Natural killer cell treated with Interleukin-12 subunit alpha and Interleukin-12 subunit beta and Interleukin-15 and Interleukin-18, amount 100 ng/mL, for 72 hours (primary cell): ENCODE measurements around the gene ROM1. TPM values are rescaled to one million over a fixed set of nuclear protein-coding genes. Genes with fewer than 3 reads are reported as not detected.
"Not testable (repeated sequence)": the region's sequence is repeated elsewhere in the genome, so short reads cannot be mapped to it uniquely, and the experiment has no call there.

Source experiments
- ATAC-seq, 2 donors: fragments of 150-1000 bp; cut with Tn5 transposase in 1 of 2; sonication (Bioruptor Pico), chemical (Tn5 transposase) in 1 of 2; 2 replicates each; pipeline ENCODE4 v1.10.0; 2021
- DNase-seq: peaks from one replicate; pipeline ENCODE4 v3.0.0; 2022; ENCODE audit warnings: low spot score
- H3K27ac Mint-ChIP-seq, 2 donors: 1 replicate in 1 of 2; 2 replicates in 1 of 2; pipeline ENCODE4 v1.8.0; 2022; ENCODE audit warnings: mixed read lengths in 2 of 2, mild to moderate bottlenecking in 1 of 2, moderate library complexity in 1 of 2
- H3K27me3 Mint-ChIP-seq, 2 donors: 1 replicate in 1 of 2; 2 replicates in 1 of 2; pipeline ENCODE4 v1.8.0; 2022; ENCODE audit warnings: mixed read lengths in 2 of 2
- H3K36me3 Mint-ChIP-seq: one replicate; pipeline ENCODE4 v1.8.0; 2022; ENCODE audit warnings: mixed read lengths
- H3K4me1 Mint-ChIP-seq, 2 donors: 1 replicate in 1 of 2; 2 replicates in 1 of 2; pipeline ENCODE4 v1.8.0; 2022; ENCODE audit warnings: low read depth in 2 of 2, mixed read lengths in 2 of 2, mild to moderate bottlenecking in 1 of 2
- H3K4me3 Mint-ChIP-seq: one replicate; pipeline ENCODE4 v1.8.0; 2022; ENCODE audit warnings: mixed read lengths
- H3K9me3 Mint-ChIP-seq: 2 replicates; pipeline ENCODE4 v1.8.0; 2022; ENCODE audit warnings: mixed read lengths
- total RNA-seq, 2 donors: library from RNA; stranded (reverse); gene quantifications; one replicate each; pipeline ENCODE4 v1.2.3, GENCODE V29; 2022

ROM1 gene
- total RNA-seq, 2 donors from 2014 or later = 4.5 to 4.6 TPM

DNA sequence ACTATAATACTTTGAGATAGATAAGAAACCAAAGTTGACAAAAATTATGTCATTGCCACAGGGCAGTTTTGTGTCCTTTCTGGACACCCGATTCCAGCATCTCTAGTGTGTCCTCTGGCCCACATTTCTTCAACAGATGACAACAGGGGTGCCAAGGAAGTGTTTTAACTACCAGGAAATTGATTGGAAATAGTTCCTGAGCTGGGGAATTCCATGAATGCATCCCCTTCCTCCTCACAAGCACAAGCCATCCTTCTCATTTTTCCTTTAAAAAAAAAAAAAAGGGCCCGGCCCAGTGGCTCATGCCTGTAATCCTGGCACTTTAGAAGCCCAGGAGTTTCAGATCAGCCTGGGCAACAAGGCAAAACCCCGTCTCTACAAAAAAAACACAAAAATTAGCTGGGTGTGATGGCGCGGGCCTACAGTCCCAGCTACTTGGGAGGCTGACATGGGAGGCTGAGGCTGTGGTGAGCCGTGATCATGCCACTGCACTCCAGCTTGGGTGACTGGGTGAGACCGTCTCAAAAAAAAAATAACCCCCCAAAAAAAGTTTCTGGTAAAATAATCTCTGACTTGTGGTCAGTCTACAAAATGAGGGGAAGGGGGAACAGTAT, 9.5 kb downstream of the ROM1 start:
- H3K9me3 Mint-ChIP-seq = no peaks in the 10 kb centered on the region
- DNase-seq = no peak
- H3K4me3 Mint-ChIP-seq = peak overlapping the region; percentile 100
- peaks cover 18% of the 10 kb centered on the region for H3K36me3 Mint-ChIP-seq
- no peaks in the 10 kb centered on the region for H3K27me3 Mint-ChIP-seq
- no peak for ATAC-seq
- H3K4me1 Mint-ChIP-seq = peaks cover 17 to 20% of the 10 kb centered on the region in 2 donors
- peak overlapping the region; percentile 96 to 99 for H3K27ac Mint-ChIP-seq

- H3K36me3 Mint-ChIP-seq = peaks cover 30% of the 10 kb centered on the region
- DNase-seq (no peak), ATAC-seq (no peak)
- peak overlapping the region in 1 of 2 donors; percentile 43 for H3K27ac Mint-ChIP-seq
- peaks cover 0 to 10% of the 10 kb centered on the region in 2 donors for H3K4me1 Mint-ChIP-seq
- H3K4me3 Mint-ChIP-seq = no peak overlapping the region
- no peaks in the 10 kb centered on the region for H3K27me3 Mint-ChIP-seq
- no peaks in the 10 kb centered on the region for H3K9me3 Mint-ChIP-seq
These were observed 14.7 kb downstream of the ROM1 start for GRCh38 chr11:62627713-62628112.

GRCh38 chr11:62632492-62632891, 19.4 kb downstream of the ROM1 start:
- Mint-ChIP-seq H3K27ac (peak overlapping the region in 1 of 2 donors; percentile 80), H3K4me1 (peaks cover 9 to 17% of the 10 kb centered on the region in 2 donors), H3K4me3 (no peak overlapping the region), H3K27me3 (no peaks in the 10 kb centered on the region), H3K9me3 (no peaks in the 10 kb centered on the region), H3K36me3 (peaks cover 38% of the 10 kb centered on the region)
- ATAC-seq (no peak), DNase-seq (no peak)

DNA sequence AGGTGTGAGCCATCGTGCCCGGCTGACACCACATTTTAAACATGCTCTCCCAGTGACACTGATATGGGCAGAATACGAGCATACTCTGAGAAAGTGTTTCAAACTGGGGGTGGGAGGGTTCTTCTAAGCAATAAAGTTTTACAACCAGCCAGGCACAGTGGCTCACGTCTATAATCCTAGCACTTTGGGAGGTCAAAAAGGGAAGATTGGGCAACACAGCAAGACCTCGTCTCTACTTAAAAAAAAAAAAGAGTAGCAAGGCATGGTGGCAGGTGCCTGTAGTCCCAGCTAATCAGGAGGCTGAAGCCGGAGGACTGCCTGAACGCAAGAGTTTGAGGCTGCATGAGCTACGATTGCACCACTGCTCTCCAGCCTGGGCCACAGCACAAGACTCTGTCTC, 31.2 kb downstream of the ROM1 start:
- ATAC-seq = no peak
- Mint-ChIP-seq H3K27ac (peak overlapping the region; percentile 88 to 97), H3K27me3 (no peaks in the 10 kb centered on the region), H3K4me1 (peaks cover 22 to 27% of the 10 kb centered on the region in 2 donors), H3K36me3 (peaks cover 6% of the 10 kb centered on the region), H3K4me3 (peak overlapping the region; percentile 25), H3K9me3 (no peaks in the 10 kb centered on the region)
- DNase-seq = no peak

DNA sequence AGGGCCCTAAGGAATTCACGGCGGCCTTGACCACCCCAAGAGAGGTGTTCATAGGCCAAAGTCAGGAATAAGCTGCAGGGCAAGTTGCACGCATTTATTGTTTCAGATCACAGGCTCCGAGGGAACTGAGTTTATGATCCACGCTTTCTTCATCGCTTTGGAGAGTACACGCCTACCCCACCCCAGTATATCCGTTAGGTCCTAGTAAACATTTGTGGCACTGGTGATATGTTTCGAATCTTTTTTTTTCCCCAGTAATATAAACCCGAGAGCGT, 32.6 kb downstream of the ROM1 start:
- H3K36me3 Mint-ChIP-seq = no peaks in the 10 kb centered on the region
- ATAC-seq = no peak

DNA sequence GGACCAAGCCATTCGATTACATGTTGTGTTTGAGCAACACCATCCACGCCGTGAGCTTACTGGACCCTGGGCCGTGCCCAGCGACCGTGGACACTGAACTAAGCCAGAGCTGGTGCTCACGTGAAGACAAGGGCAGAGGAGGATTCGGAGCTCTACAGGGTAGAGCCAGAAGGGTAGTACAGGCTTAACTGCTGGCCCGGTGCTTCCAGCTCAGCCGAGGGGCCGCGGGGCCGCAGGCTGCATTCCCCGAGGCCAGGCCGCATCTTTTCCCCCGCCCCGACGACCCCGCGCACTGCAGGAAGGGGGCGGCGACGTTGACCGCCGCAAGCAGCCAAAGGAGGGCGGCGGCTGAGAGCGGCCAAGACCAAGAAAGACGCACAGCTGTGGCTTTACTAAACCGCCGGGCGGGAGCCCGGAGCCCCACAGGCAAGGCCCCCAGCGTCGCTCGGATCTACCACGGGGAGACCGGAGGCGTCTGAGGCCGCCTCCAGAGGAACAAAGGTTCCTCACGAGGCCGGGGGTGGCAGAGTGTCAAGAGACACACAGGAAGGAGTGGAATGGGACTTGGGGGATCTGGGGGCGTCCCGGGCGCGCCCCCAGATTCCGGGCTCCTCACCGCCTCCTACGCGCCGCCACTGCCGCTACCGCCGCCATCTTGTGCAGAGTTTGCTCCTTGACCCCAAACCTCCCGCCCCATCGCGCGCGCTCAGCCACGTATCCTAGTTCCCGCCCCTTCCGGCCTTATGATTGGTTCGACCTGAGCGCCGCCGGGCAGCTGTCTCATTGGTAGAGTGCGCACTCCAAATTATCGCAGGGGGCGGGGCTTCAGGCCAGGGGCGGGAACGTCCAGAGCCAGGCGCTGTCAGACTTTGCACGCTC, 33.1 kb downstream of the ROM1 start, which contains the start of gene GANAB:
GANAB (minus strand) TSS at position 668 of the 879 bp plus-strand sequence; CDS start at position 654, 14 bp downstream.
- ATAC-seq (peak; percentile 99), DNase-seq (peak; percentile 99)
- no peaks in the 10 kb centered on the region for H3K27me3 Mint-ChIP-seq
- H3K36me3 Mint-ChIP-seq = no peaks in the 10 kb centered on the region
- H3K27ac Mint-ChIP-seq = peak within 1 kb of the TSS; percentile 88 to 97
- peaks cover 11 to 20% of the 10 kb centered on the region in 2 donors for H3K4me1 Mint-ChIP-seq
- H3K4me3 Mint-ChIP-seq = peak within 1 kb of the TSS; percentile 97
- H3K9me3 Mint-ChIP-seq = no peaks in the 10 kb centered on the region

More for the DNA sequence above, 32.6 kb downstream of the ROM1 start:
- DNase-seq = no peak
- peak overlapping the region; percentile 88 to 97 for H3K27ac Mint-ChIP-seq
- H3K9me3 Mint-ChIP-seq = no peaks in the 10 kb centered on the region
- no peaks in the 10 kb centered on the region for H3K27me3 Mint-ChIP-seq
- H3K4me1 Mint-ChIP-seq = peaks cover 15 to 22% of the 10 kb centered on the region in 2 donors
- H3K4me3 Mint-ChIP-seq = peak overlapping the region; percentile 97

- Mint-ChIP-seq H3K9me3 (no peaks in the 10 kb centered on the region), H3K36me3 (no peaks in the 10 kb centered on the region), H3K27me3 (no peaks in the 10 kb centered on the region), H3K4me3 (peak overlapping the region; percentile 97), H3K4me1 (peaks cover 15 to 22% of the 10 kb centered on the region in 2 donors), H3K27ac (peak overlapping the region; percentile 88 to 97)
- DNase-seq = no peak
- no peak for ATAC-seq
These were observed 34.0 kb downstream of the ROM1 start for GRCh38 chr11:62646825-62647608.

- no peaks in the 10 kb centered on the region for H3K9me3 Mint-ChIP-seq
- H3K27ac Mint-ChIP-seq = no peak overlapping the region
- no peaks in the 10 kb centered on the region for H3K27me3 Mint-ChIP-seq
- no peak for ATAC-seq
- no peak overlapping the region for H3K4me3 Mint-ChIP-seq
- H3K36me3 Mint-ChIP-seq = peaks cover 5% of the 10 kb centered on the region
- DNase-seq = no peak
- H3K4me1 Mint-ChIP-seq = peaks cover 21 to 27% of the 10 kb centered on the region in 2 donors
These were observed 34.5 kb downstream of the ROM1 start for GRCh38 chr11:62647609-62648005.

GRCh38 chr11:62648185-62648966, 35.3 kb downstream of the ROM1 start:
- H3K27ac Mint-ChIP-seq = no peak overlapping the region

GRCh38 chr11:62648967-62649364, 35.9 kb downstream of the ROM1 start:
- ATAC-seq = no peak
- Mint-ChIP-seq H3K36me3 (peaks cover 5% of the 10 kb centered on the region), H3K27ac (no peak overlapping the region), H3K4me1 (peaks cover 30 to 33% of the 10 kb centered on the region in 2 donors), H3K9me3 (no peaks in the 10 kb centered on the region), H3K27me3 (no peaks in the 10 kb centered on the region), H3K4me3 (no peak overlapping the region)
- no peak for DNase-seq

More at GRCh38 chr11:62648185-62648966, 35.3 kb downstream of the ROM1 start:
- no peaks in the 10 kb centered on the region for H3K27me3 Mint-ChIP-seq
- no peak overlapping the region for H3K4me3 Mint-ChIP-seq
- no peaks in the 10 kb centered on the region for H3K9me3 Mint-ChIP-seq
- ATAC-seq = no peak
- DNase-seq = no peak
- H3K36me3 Mint-ChIP-seq = peaks cover 5% of the 10 kb centered on the region
- H3K4me1 Mint-ChIP-seq = peaks cover 25 to 30% of the 10 kb centered on the region in 2 donors

GRCh38 chr11:62649486-62649885, 36.4 kb downstream of the ROM1 start:
- Mint-ChIP-seq H3K27ac (no peak overlapping the region), H3K4me1 (peaks cover 30 to 36% of the 10 kb centered on the region in 2 donors), H3K27me3 (no peaks in the 10 kb centered on the region), H3K4me3 (no peak overlapping the region), H3K9me3 (no peaks in the 10 kb centered on the region), H3K36me3 (peaks cover 5% of the 10 kb centered on the region)
- ATAC-seq (no peak), DNase-seq (no peak)

DNA sequence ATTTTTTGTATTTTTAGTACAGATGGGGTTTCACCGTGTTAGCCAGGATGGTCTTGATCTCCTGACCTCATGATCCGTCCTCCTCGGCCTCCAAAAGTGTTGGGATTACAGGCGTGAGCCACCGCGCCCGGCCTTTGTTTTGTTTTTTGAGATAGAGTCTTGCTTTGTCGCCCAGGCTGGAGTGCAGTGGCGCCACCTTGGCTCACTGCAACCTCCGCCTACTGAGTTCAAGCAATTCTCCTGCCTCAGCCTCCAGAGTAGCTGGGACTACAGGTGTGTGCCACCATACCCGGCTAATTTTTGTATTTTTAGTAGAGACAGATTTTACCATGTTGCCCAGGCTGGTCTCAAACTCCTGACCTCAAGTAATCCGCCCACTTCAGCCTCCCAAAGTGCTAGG, 37.2 kb downstream of the ROM1 start:
- peak; percentile 44 for DNase-seq
- H3K27me3 Mint-ChIP-seq, H3K36me3 Mint-ChIP-seq, H3K9me3 Mint-ChIP-seq, ATAC-seq, H3K4me3 Mint-ChIP-seq: not testable (repeated sequence)
- H3K4me1 Mint-ChIP-seq = peaks cover 30 to 33% of the 10 kb centered on the region in 2 donors
- H3K27ac Mint-ChIP-seq = peak overlapping the region in 1 of 2 donors; percentile 60
